Stimulated activated CD8-positive, alpha-beta memory T cell treated with anti-CD3 and anti-CD28 coated beads, Interleukin-2, amount 100 ng/mL, for 48 hours (primary cell): ENCODE data around the gene CNOT6.

Source experiments
- DNase-seq, 2 donors: peaks; one replicate each; pipeline ENCODE4 v3.0.0-alpha.2; 2020; ENCODE audit warnings: low read depth in 2 of 2

CNOT6 gene

GRCh38 chr5:180568914-180569313 lies 74.7 kb downstream of the CNOT6 start:
- DNase-seq: no peak

GRCh38 chr5:180575571-180575970 lies 81.4 kb downstream of the CNOT6 start:
- DNase-seq: no peak

DNA sequence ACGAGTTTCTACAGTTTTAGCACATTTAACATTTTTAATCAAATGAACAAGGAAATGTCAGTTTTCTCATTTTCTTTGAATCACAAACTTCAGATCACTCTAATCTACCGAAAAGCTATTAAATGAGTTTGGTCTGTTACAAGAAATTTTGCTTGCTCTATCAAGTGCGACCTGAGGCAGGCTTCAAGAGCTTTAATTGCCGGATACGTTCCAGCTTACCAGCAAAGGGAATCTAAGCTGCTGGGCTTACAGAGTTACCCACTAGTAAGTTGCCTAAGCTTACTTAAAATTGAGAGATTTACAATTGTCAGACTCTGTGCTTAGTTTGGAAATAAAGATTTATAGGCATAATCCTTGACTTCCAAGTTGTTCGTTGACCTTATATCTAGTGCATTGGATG lies 86.5 kb downstream of the CNOT6 start:
- no peak for DNase-seq

- no peak for DNase-seq
Observed at GRCh38 chr5:180583738-180584137, 89.6 kb downstream of the CNOT6 start.

DNA sequence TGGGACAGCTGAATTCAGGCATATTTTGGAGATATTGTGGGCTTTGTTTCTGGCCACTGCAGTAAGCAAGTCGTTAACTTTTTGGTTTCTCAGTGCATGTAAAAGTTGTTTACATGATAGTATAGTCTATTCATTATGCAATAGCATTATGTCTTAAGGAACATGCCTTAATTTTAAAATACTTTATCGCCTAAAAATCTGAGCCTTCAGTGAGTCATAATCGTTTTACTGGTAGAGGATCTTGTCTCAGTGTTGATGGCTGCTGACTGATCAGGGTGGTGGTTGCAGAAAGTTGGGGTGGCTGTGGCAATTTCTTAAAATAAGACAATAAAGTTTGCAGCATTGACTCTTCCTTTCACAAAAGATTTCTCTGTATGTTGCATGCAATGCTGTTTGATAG lies 92.0 kb downstream of the CNOT6 start:
- DNase-seq: no peak

- DNase-seq: no peak
Observed at GRCh38 chr5:180586870-180587269, 92.7 kb downstream of the CNOT6 start.

DNA sequence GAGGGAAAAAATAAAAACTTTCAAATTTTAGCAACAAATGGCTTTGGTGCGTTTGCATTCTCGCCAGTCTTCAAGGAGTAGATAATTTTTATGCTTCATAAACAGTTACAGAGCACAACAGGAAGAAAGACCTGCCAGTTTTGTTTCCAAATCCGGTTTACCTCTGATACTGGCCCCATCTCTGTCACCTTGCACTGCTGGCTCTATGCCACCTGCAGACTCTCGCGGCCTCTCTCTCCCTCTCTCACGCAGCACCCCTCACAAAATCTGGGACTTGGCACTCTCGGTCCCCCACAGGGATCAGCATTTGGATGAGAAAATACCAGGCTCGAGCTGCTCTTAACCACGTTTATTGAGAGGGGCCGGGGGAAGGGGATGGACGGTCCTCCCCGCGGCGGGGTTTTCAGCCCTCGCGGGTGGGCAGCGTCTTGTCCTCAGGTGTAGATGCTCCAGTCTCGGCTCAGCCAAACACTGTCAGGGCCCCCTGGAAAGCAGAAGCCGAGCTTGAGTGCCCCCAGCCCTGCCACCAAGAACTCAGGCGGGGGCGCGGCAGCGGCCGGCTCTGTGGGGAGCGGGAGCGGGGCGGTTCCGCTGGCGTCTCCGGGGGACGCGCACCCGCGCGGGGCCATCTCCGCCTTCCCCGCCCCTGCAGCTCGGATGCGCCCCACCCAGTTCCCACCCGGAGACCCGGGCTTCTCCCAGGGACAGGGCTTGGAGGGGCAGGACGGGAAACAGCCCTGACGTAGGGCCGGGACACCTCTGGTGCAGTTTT lies 95.8 kb downstream of the CNOT6 start:
- DNase-seq: no peak

GRCh38 chr5:180590543-180591310 lies 96.5 kb downstream of the CNOT6 start:
- no peak for DNase-seq

GRCh38 chr5:180591311-180591887 lies 97.2 kb downstream of the CNOT6 start, which contains the start of gene SCGB3A1:
SCGB3A1 (minus strand) TSS chr5:180591499; CDS start chr5:180591462, 37 bp downstream.
- no peak for DNase-seq

DNA sequence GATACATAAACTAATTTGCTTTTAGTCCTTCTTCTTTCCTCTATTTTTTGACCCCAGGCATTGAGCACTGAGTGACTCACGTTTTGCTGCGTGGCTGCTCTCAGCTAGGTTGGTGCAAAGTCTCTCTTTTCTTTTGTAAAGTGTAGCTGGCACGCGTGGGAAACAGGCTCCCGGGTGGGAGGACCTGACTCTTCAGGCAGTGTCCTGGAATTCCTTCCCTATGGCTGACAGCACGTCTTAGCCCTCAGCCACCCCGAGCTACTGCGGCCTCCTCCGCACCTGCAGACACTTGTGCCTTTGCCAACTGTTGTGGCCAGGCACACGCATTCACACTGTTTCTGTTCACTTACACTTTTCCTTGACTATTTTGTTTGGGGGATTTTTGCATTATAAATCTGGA lies 98.0 kb downstream of the CNOT6 start:
- DNase-seq: no peak

DNA sequence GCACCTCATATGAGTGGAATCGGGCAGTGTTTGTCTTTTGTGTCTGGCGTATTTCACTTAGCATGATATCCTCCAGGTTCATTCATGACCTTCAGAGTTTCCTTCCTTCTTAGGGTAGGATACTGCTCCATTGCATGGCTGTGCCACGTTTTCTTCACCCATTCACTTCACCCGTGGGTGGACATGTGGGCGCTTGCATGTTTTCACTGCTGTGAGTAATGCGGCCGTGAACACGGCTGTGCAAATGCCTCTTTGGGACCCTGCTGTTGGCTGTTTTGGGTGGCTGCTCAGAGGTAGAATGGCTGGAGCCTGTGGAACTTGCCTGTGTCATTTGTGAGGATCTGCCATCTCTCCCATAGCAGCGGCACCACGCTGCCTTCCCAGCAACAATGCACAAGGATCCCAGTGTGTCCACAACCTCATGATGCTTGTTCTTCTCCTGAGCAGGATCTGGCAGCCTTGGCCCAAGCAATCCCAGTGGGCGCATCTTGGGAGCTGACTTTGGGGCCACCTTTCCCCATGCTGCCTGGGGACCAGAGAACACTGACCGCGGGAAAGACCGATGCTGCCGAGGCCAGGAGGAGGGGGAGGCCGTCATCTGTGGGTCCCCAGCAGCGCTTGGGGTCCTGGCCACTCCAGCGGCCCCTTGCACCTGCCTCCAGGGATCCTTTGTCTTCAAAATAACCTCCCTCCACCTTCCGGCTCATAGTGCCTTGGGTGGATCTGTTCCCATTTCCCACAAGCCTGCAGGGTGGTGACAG lies 99.4 kb downstream of the CNOT6 start:
- no peak for DNase-seq

DNA sequence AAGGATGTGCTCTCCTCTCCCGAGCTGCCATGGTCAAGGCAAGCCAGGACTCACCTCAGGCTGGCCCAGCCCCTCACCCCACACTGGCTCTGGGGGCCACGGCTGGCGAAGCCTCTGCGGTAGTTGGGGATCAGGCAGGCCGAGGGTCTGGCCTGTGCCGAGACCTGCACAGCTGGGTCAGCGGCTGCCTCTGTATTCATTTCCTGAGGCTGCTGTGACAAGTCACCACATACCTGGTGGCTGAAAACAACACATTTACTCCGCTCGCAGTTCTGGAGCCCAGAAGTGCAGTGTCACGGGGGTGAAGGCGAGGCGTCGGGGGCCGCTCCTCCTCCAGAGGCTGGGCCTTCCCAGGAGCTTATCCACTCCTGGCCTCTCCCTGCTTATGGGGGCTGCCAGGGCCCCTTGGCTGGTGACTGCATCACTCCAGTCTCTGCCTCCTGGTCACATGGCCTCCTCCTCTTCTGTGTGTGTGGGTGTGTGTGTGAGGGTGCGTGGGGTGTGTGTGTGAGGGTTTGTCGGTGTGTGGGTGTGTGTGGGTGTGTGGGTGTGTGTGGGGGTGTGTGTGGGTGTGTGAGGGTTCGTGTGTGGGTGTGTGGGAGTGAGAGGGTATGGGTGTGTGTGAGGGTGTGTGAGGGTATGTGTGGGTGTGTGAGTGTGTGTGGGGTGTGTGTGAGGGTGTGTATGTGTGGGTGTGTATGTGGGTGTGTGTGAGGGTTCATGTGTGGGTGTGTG lies 100.3 kb downstream of the CNOT6 start:
- no peak for DNase-seq

- DNase-seq: no peak
Observed at GRCh38 chr5:180595046-180595379, 100.8 kb downstream of the CNOT6 start.

DNA sequence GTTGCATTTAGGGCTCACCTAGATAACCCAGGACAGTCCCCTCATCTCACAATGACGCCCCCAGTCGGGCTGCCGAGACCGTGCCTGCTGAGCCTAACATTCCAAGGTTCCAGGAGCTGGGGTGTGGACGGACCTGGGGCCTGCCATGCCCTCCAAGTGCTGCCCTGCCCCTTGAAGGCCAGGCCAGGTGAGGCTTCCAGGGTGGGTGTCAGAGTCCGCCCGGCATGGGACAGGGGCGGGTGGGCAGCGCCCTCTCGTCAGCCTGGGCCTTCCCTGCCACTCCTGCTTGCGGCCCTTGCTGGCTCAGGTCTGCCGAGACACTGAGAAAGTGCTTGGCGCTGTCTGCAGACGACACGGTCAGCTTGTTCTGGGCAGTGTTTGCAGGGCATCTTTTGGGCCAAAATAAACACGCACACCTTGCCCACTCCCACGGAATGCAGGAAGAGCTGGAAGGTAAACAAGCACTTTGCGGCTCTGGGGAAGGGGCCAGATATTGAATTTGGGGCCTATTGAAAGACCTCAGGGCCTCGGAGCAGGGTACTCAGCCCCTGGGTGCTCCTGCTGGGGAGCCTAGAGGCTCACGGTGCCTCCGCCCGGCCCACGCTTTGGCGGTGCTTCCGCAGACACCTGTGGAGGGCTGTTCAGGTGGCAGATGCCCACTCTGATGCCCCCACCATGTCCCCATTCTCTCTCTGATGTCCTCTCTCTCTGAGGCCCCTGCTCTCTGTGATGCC lies 101.4 kb downstream of the CNOT6 start:
- DNase-seq: no peak

DNA sequence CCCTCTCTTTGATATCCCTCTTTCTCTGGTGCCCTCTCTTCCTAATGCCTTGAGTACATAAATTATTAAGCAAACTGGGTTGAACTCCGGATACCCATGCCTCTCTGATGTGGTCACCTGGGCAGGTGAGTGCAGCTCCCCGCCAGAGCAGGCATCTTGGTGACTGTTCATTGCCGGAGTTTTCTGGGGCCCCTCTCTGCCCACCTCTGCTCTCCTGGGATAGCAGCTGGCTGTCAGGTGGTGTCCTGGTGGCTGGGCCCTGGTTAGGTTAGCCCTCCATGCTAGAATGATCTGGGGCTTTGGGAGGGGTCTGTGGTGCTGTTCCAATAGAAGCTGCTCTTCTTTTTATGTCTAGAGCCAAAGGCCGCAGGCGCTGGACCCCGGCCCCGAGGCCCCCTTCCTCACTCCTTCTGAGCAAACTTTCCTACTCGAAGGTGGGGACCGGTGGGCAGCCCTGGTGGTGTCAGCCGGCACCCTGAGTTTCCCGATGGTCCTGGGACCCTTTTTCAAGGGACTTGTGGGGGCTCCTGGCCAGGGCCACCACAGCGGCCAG lies 102.0 kb downstream of the CNOT6 start:
- DNase-seq: no peak

- no peak for DNase-seq
Observed at GRCh38 chr5:180596668-180597231, 102.6 kb downstream of the CNOT6 start.

GRCh38 chr5:180598316-180598701 lies 104.1 kb downstream of the CNOT6 start:
- no peak for DNase-seq

GRCh38 chr5:180598797-180599589 lies 104.8 kb downstream of the CNOT6 start:
- no peak for DNase-seq

- DNase-seq: no peak
Observed at GRCh38 chr5:180599590-180599914, 105.4 kb downstream of the CNOT6 start.
